HL-60 (cell line): ENCODE results near the gene SLC23A3.

Experiments used
- DNase-seq, 2 experiments: peaks; one replicate each; pipeline ENCODE4 v3.0.0-alpha.2; 2010 to 2020; ENCODE audit warnings: low read depth in 1 of 2, low spot score in 1 of 2
- H3K27ac ChIP-seq: fragments of 250-450 bp; sonication (Bioruptor Pico); replicated peaks from 2 replicates; pipeline ENCODE4 v1.5.1; 2020; ENCODE audit warnings: mild to moderate bottlenecking, moderate library complexity
- H3K27me3 ChIP-seq: fragments of 250-450 bp; sonication (Bioruptor Pico); 2 replicates; pipeline ENCODE4 v1.5.1; 2021; ENCODE audit warnings: mild to moderate bottlenecking, moderate library complexity; ENCODE audit not compliant: insufficient read depth, poor library complexity, severe bottlenecking
- H3K4me3 ChIP-seq: replicated peaks from 2 replicates; pipeline ENCODE4 v1.5.1; 2011; ENCODE audit warnings: mild to moderate bottlenecking, control low read depth, low read length; ENCODE audit not compliant: insufficient read depth
- CTCF ChIP-seq: IDR thresholded peaks from one replicate; pipeline ENCODE4 v1.5.1; 2011; ENCODE audit warnings: low read length, control low read depth, inconsistent platforms; ENCODE audit not compliant: insufficient read depth
- GABPA ChIP-seq: IDR thresholded peaks from 2 replicates; pipeline ENCODE4 v1.6.1; 2012; ENCODE audit warnings: low read depth
- POLR2AphosphoS5 ChIP-seq: IDR thresholded peaks from 2 replicates; pipeline ENCODE4 v1.6.1; 2012; ENCODE audit warnings: low read depth
- SPI1 ChIP-seq: IDR thresholded peaks from 2 replicates; pipeline ENCODE4 v1.6.1; 2012; ENCODE audit warnings: low read depth, mild to moderate bottlenecking, borderline replicate concordance
- TF ChIP-seq, protein P1 (sequence below): IDR thresholded peaks from 2 replicates; pipeline ENCODE4 v1.6.1; 2012; ENCODE audit warnings: low read depth; ENCODE audit not compliant: insufficient replicate concordance

The SLC23A3 gene

GRCh38 chr2:219179601-219180465, 10.0 kb upstream of the SLC23A3 start:
- Histone ChIP-seq H3K27me3 (no peaks in the 10 kb centered on the region), H3K4me3 (peak overlapping the region; percentile 79; the same call in 1 of the 2 replicates), H3K27ac (0 out of 2 replicates have a peak overlapping the region, but pooled peaks have one; percentile 9)
- no peak for TF ChIP-seq GABPA
- TF ChIP-seq SPI1, result no peak
- TF ChIP-seq POLR2AphosphoS5, result no peak
- TF ChIP-seq, protein P1, sequence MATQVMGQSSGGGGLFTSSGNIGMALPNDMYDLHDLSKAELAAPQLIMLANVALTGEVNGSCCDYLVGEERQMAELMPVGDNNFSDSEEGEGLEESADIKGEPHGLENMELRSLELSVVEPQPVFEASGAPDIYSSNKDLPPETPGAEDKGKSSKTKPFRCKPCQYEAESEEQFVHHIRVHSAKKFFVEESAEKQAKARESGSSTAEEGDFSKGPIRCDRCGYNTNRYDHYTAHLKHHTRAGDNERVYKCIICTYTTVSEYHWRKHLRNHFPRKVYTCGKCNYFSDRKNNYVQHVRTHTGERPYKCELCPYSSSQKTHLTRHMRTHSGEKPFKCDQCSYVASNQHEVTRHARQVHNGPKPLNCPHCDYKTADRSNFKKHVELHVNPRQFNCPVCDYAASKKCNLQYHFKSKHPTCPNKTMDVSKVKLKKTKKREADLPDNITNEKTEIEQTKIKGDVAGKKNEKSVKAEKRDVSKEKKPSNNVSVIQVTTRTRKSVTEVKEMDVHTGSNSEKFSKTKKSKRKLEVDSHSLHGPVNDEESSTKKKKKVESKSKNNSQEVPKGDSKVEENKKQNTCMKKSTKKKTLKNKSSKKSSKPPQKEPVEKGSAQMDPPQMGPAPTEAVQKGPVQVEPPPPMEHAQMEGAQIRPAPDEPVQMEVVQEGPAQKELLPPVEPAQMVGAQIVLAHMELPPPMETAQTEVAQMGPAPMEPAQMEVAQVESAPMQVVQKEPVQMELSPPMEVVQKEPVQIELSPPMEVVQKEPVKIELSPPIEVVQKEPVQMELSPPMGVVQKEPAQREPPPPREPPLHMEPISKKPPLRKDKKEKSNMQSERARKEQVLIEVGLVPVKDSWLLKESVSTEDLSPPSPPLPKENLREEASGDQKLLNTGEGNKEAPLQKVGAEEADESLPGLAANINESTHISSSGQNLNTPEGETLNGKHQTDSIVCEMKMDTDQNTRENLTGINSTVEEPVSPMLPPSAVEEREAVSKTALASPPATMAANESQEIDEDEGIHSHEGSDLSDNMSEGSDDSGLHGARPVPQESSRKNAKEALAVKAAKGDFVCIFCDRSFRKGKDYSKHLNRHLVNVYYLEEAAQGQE, result no peak
- no peak for DNase-seq

GRCh38 chr2:219178377-219179175, 8.7 kb upstream of the SLC23A3 start:
- DNase-seq, result peak in 1 of 2 experiments; percentile 49
- peak overlapping the region; percentile 79 for H3K4me3 ChIP-seq
- peak overlapping the region; percentile 91 for H3K27ac ChIP-seq
- TF ChIP-seq SPI1 (peak; percentile 13; the same call in 1 of the 2 replicates), GABPA (no peak), POLR2AphosphoS5 (0 out of 2 replicates have a peak, but pooled peaks have one; percentile 16)
- H3K27me3 ChIP-seq, result no peaks in the 10 kb centered on the region

GRCh38 chr2:219177552-219178376, 7.9 kb upstream of the SLC23A3 start, which contains the start of gene RETREG2:
TSS of gene RETREG2 (plus strand) at chr2:219178275. CDS start at chr2:219178353, 78 bp downstream.
- TF ChIP-seq POLR2AphosphoS5 (peak; percentile 52; the same call in 1 of the 2 replicates), CTCF (no peak), GABPA (no peak)
- TF ChIP-seq, protein P1, result peak; percentile 50
- no peaks in the 10 kb centered on the region for H3K27me3 ChIP-seq
- DNase-seq, result peak; percentile 76 to 90
- H3K27ac ChIP-seq, result peak within 1 kb of the TSS; percentile 91
- H3K4me3 ChIP-seq, result peak within 1 kb of the TSS; percentile 79

- Histone ChIP-seq H3K27ac (peak within 1 kb of the TSS; percentile 91), H3K27me3 (no peaks in the 10 kb centered on the region), H3K4me3 (peak within 1 kb of the TSS; percentile 79)
- DNase-seq, result peak; percentile 83 to 85
- TF ChIP-seq, protein P1, result peak; percentile 58
- peak; percentile 75; the same call in 1 of the 2 replicates for TF ChIP-seq SPI1
- no peak for TF ChIP-seq CTCF
- TF ChIP-seq GABPA, result peak; percentile 69
- TF ChIP-seq POLR2AphosphoS5, result peak; percentile 75
Observed at GRCh38 chr2:219176818-219177551, 7.2 kb upstream of the SLC23A3 start, which contains the start of gene CNPPD1. TSS of gene CNPPD1 (minus strand) at chr2:219176925. CDS start at chr2:219176828, 97 bp downstream.
